HG03457 (cell line): Measurements from ENCODE around the gene CSPG4.
"Not testable (repeated sequence)": the region's sequence is repeated elsewhere in the genome, so short reads cannot be mapped to it uniquely, and the experiment has no call there.

ENCODE experiments used
- ATAC-seq: cut with Tn5 transposase; IDR thresholded peaks from one replicate; pipeline ENCODE4 v1.9.1; 2021; ENCODE audit warnings: moderate number of reproducible peaks; ENCODE audit not compliant: unreplicated experiment

CSPG4 gene

DNA sequence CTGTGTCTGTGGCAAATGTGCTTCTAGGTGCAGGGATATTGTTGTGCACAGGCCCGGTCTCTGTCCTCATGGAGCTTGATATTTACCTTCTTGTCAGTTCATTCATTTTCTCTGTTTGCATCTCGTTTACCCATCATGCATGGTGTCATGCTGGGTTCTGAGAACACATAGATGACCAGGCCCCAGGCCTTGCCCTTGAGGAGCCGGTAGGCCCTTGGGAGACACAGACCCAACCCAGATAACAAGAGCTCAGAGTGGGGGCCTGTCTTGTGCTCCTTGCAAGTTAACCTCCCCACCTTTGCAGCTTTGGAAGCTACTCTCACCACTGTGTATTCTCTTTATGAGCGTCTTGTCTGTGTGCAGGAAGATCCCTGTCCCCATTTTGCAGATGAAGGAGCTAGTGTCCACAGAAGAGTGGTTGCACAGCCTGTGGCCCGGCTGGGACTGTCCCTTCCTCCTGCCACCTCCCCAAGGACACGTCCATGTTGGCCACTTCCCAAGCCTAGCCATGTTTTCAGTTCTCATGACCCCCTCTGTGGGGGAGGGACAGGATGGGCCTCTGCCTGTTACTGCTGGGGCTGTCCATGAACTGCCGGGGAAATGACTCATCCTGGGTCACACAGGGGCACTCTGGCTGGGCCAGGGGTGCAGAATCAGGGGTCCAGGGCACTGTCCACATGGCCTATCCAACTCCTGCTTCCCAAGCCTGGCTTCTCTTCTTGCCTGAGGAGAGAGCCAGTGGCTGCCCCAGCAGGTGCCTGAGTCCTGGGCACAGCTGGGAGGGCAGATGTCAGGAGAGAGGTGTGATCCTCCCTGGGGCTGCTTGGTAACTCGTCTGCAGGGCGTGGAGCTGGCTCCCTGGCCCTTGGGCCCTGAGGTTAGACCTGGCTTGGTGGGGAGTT lies 61.5 kb downstream of the CSPG4 start:
- ATAC-seq: no peak

- no peak for ATAC-seq
These were observed 62.8 kb downstream of the CSPG4 start for GRCh38 chr15:75649848-75650247.

DNA sequence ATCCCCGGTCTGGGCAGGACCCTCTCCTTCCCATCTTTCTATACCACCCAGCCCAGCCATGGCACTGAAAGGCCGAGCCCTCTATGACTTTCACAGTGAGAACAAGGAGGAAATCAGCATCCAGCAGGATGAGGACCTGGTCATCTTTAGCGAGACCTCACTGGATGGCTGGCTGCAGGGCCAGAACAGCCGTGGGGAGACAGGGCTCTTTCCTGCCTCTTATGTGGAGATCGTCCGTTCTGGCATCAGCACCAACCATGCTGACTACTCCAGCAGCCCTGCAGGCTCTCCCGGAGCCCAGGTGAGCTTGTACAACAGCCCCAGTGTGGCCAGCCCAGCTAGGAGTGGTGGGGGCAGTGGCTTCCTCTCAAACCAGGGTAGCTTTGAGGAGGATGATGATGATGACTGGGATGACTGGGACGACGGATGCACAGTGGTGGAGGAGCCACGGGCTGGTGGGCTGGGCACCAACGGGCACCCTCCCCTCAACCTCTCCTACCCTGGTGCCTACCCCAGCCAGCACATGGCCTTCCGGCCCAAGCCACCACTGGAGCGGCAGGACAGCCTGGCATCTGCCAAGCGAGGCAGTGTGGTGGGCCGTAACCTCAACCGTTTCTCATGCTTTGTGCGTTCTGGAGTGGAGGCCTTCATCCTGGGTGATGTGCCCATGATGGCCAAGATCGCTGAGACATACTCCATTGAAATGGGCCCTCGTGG lies 63.4 kb downstream of the CSPG4 start:
- no peak for ATAC-seq

- no peak for ATAC-seq
These were observed 64.3 kb downstream of the CSPG4 start for GRCh38 chr15:75648156-75649000.

GRCh38 chr15:75647370-75648155 lies 65.1 kb downstream of the CSPG4 start, which contains the start of gene SNX33:
SNX33 (plus strand) TSS chr15:75647912; CDS start chr15:75649103, 1,191 bp downstream.
- no peak for ATAC-seq

DNA sequence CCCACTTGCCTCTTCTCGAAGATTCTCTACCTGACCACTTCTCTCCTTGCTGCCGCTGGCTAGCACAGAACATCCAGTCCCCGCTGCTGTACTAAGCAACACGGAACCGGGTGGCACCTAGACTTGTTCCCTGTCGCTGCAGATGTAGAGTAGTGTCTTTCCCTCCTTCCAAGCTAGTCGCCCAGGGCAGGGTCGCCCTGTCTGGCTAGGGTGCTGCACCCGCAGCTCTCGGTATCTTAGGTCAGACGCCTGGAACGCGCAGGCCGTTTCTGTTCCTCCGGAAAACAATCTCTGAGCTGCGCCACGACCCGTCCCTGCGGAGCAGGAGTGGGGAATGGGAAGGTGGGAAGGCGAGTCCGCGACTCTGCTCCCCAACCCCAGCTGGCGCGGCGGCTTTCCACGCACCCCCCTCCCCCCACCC lies 65.7 kb downstream of the CSPG4 start:
- no peak for ATAC-seq

- no peak for ATAC-seq
These were observed 66.3 kb downstream of the CSPG4 start for GRCh38 chr15:75646112-75646943.

- ATAC-seq: no peak
These were observed 68.3 kb downstream of the CSPG4 start for GRCh38 chr15:75644376-75644775.

DNA sequence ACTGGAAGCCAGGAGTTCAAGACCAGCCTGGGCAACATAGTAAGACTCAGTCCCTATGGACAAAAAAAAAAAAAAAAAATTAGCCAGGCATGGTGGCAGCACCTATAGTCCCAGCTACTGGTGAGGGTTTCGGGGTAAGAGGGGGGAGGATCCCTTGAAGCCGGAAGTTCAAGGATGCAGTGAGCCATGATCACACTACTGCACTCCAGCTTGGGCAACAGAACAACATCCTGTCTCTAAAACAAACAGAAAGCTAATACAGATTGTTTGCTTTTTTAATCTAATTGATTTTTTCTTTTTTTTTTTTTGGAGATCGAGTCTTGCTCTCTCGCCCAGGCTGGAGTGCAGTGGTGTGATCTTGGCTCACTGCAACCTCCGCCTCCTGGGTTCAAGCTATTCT lies 71.0 kb downstream of the CSPG4 start:
- ATAC-seq: no peak

DNA sequence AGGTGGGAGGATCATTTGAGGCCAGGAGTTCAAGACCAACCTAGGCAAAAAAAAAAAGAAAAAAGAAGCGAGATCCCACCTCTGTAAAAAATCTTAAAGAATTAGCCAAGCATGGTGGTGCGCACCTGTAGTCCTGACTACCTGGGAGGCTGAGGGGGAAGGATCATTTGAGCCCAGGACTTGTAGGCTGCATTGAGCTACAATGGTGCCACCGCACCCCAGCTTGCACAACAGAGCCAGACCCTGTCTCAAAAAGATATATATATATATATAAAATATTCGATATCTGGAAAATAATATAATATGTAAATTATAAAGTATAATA lies 71.5 kb downstream of the CSPG4 start:
- ATAC-seq: no peak

DNA sequence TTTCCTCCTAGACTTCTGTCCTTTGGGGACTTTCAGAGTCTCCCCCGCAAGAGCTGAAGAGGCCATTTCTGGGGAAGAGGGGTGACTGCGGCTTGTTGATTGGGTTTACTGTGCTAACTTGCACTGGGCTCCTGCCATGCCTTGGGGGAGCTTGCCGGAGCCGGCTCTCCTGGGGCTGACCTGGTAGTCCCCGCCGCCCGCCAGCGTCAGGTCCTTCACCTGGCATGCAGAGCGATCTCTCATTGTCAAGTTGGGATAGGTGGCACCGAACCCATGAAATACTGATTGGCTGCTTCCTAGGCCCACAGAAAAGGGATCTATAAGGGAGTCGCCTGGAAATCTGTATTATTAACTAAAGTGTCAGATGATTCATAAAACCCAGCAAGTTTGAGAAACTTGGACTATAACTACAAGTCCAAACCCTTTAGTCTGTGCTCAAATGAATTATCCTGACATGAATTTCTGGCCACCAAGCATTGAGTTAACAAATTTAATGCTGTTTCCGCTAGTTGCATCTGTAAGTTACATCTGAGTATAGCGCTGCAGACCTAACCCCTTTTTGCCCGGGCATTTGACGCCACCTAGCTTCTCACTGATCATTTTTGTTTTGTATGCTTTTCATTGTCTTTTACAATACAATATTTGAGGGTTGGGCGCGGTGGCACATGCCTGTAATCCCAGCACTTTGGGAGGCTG lies 72.0 kb downstream of the CSPG4 start:
- peak; percentile 22 for ATAC-seq

DNA sequence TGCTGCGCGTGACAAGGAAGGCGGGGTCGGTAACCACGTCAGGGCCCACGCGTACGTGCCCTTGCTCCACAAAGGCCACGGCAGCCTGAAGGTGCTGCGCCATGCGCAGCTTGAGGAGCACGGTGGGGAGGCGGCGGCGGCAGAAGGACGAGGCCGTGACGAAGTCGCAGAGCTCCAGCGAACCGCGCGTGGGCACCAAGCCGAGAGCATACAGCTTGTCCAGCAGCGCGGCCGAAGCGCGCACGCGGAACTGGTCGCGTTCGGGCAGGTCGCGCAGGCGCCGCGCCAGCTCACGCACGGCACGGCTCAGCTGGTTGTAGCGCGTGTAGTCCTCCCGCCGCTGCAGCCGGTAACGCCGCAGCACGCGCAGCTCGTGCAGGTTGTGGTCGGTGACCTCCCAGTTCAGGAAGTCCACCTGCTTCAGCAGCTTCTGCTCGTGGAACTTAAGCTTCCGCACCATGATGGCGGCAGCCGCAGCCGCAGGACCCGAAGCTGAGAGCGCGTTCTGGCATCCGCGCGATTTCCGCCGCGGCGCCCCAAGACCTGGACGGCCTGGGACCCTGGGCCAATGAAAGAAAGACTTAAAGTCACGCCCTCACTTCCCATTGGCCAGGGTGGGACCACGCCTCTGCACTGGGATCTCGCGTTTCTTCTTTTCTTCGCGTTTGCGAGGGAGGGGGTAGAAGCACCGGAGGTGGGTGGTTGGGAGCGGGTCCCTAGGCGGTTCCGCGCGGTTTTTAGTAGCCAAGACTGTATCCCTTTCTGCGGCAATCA lies 72.8 kb downstream of the CSPG4 start, which contains the start of gene IMP3:
TSS of gene IMP3 (minus strand) at position 516 of the 774 bp plus-strand sequence. CDS start at position 460, 56 bp downstream.
- ATAC-seq: peak; percentile 82

DNA sequence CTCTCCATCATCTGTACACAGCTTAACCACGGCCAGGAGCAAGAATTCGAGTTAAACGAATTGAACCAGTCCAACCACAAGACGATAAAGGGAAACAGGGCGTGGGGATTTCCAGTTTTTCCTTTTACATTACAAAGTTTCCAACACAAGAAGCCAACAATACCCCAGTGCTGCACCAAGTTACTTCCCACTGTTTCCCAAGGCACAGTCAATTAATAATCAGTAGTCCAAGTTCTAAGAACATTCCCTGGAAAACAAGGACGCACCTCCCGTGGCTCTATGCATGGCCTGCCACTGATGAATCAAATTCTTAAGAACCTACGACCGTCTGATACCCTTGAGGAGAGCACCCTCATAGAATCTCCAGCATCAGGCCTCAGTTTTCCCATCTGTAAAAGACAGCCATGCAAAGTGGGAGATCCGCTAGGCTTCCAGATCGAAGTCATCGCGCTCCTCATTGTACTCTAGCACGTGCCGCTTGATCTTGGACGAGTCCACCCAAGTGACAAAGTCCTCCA lies 73.4 kb downstream of the CSPG4 start:
- no peak for ATAC-seq

DNA sequence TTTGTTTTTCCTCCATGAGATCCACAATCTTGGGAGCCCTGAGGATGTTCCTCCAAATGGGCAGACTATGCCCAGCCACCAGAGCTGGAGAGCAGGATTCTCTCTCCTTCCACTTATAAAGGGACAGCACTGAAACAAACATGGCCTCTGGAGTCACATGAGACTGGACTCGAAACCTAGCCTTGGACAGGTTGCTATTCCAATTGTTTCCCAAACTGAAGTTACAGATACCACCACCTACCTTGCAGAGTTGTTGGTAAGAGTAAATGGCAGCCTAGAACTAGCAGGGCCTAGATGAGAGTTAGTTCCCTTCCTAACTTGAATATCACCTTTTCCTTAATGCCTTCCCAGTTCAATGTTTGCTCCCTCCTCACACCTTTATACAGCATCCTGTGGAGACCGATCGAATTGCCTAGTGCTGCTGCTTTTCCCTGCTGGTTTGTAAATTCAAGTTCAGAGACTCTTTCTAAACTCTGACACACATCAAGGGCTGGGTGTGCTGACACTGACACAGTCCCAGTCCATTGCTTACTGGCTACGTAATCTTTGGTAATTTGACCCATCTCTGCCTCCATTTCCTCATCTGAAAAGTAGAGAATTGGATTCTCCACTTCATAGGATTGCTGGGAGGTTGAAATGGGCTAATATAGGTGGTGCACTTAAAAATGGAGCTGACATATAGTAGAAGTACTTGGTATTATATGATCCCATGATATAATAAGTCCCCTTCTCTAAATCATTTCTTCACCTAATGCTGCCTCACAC lies 75.2 kb downstream of the CSPG4 start:
- no peak for ATAC-seq

- ATAC-seq: no peak
These were observed 76.6 kb downstream of the CSPG4 start for GRCh38 chr15:75636026-75636425.

GRCh38 chr15:75633922-75634321 lies 78.7 kb downstream of the CSPG4 start:
- not testable (repeated sequence) for ATAC-seq

DNA sequence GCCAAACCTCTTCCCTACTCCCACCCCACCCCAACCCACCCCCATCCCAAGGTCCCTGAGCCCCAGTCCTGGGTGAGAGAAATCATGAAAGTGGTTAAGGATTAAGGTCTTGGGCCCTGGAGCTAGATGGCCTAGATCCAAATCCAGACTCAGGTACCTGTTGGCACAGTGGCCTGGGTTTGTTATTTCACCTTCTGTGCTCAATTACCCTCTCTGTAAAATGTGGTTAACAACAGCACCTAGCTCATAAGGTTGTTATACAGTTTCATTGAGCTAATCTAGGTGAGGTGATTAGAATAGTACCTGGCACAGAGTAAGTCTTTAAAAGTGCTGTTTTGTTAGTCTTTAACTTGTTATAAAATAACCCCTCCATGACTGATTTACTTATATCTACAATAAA lies 80.7 kb downstream of the CSPG4 start:
- no peak for ATAC-seq
